Osteoblast (primary cell): Measurements from ENCODE around the gene APOC4. TPM values are rescaled to one million over a fixed set of nuclear protein-coding genes. Genes with fewer than 3 reads are reported as not detected.
A peak's percentile ranks its signal among the peaks of the same experiment; 100 is the strongest.
"Not testable (repeated sequence)": the region's sequence is repeated elsewhere in the genome, so short reads cannot be mapped to it uniquely, and the experiment has no call there.

Experiments
- DNase-seq: peaks from one replicate; pipeline ENCODE4 v3.0.0; 2011; ENCODE audit warnings: low spot score, mixed read lengths; ENCODE audit not compliant: insufficient read length; ENCODE audit errors: missing footprints
- H2AFZ ChIP-seq: 2 replicates; pipeline ENCODE4 v1.6.0; 2011; ENCODE audit warnings: mild to moderate bottlenecking, low read length
- H3K27ac ChIP-seq: 2 replicates; pipeline ENCODE4 v1.5.1; 2011; ENCODE audit warnings: mild to moderate bottlenecking, low read depth, low read length, moderate library complexity
- H3K27me3 ChIP-seq: 2 replicates; pipeline ENCODE4 v1.6.0; 2012; ENCODE audit warnings: mild to moderate bottlenecking, control low read depth, inconsistent platforms, low read length, moderate library complexity; ENCODE audit not compliant: insufficient read depth
- H3K36me3 ChIP-seq: 2 replicates; pipeline ENCODE4 v1.5.1; 2011; ENCODE audit warnings: mild to moderate bottlenecking, low read length, control low read depth, moderate library complexity; ENCODE audit not compliant: insufficient read depth
- H3K4me1 ChIP-seq: 2 replicates; pipeline ENCODE4 v1.5.1; 2011; ENCODE audit warnings: mild to moderate bottlenecking, low read length, control low read depth, moderate library complexity; ENCODE audit not compliant: insufficient read depth
- H3K4me2 ChIP-seq: 2 replicates; pipeline ENCODE4 v1.6.0; 2011; ENCODE audit warnings: mild to moderate bottlenecking, low read length; ENCODE audit not compliant: insufficient read depth
- H3K4me3 ChIP-seq: fragments of 200-600 bp; sonication (generic); 3 replicates; pipeline ENCODE4 v1.5.1; 2012; ENCODE audit warnings: mild to moderate bottlenecking, low read length, inconsistent platforms; ENCODE audit not compliant: insufficient read depth
- H3K79me2 ChIP-seq: 2 replicates; pipeline ENCODE4 v1.6.0; 2012; ENCODE audit warnings: mild to moderate bottlenecking, low read length, control low read depth, inconsistent platforms; ENCODE audit not compliant: insufficient read depth
- H3K9me3 ChIP-seq: 2 replicates; pipeline ENCODE4 v1.5.1; 2011; ENCODE audit warnings: low read depth, low read length, control low read depth
- H4K20me1 ChIP-seq: 2 replicates; pipeline ENCODE4 v1.6.0; 2012; ENCODE audit warnings: mild to moderate bottlenecking, low read length, control low read depth; ENCODE audit not compliant: insufficient read depth
- CTCF ChIP-seq: IDR thresholded peaks from 2 replicates; pipeline ENCODE4 v1.5.1; 2011; ENCODE audit warnings: mild to moderate bottlenecking, low read depth, low read length, moderate library complexity; ENCODE audit errors: extremely low read depth
- total RNA-seq: library from RNA; depleted of rRNA; stranded (reverse); fragments of >200 nt; gene quantifications from 2 replicates; pipeline ENCODE4 v1.2.3, GENCODE V29; 2012

APOC4 gene
- total RNA-seq, 1 donor = not detected

GRCh38 chr19:44912854-44913253 is 29.2 kb upstream of the APOC4 start:
- peaks cover 7% of the 10 kb centered on the region for H3K4me1 ChIP-seq
- H3K36me3 ChIP-seq = no peaks in the 10 kb centered on the region
- H3K27ac ChIP-seq = no peak overlapping the region
- H2AFZ ChIP-seq = no peak overlapping the region
- H3K4me2 ChIP-seq = no peak overlapping the region
- no peaks in the 10 kb centered on the region for H3K27me3 ChIP-seq
- H3K4me3 ChIP-seq = no peak overlapping the region
- TF ChIP-seq CTCF = no peak
- peak; percentile 32 for DNase-seq
- H4K20me1 ChIP-seq = no peaks in the 10 kb centered on the region
- no peaks in the 10 kb centered on the region for H3K9me3 ChIP-seq
- no peaks in the 10 kb centered on the region for H3K79me2 ChIP-seq

- peak; percentile 60 for DNase-seq
- H4K20me1 ChIP-seq, H3K27me3 ChIP-seq, H3K36me3 ChIP-seq, H3K27ac ChIP-seq, H3K79me2 ChIP-seq, H2AFZ ChIP-seq, H3K9me3 ChIP-seq, H3K4me3 ChIP-seq, H3K4me1 ChIP-seq: not testable (repeated sequence)
- peak overlapping the region; percentile 81 for H3K4me2 ChIP-seq
These were observed 28.3 kb upstream of the APOC4 start for GRCh38 chr19:44913512-44914432.

- H3K9me3 ChIP-seq, H3K4me1 ChIP-seq, H3K79me2 ChIP-seq, H3K27me3 ChIP-seq, H4K20me1 ChIP-seq, H3K36me3 ChIP-seq: not testable (repeated sequence)
- DNase-seq = peak; percentile 99
- Histone ChIP-seq H2AFZ (peak within 1 kb of the TSS; percentile 90), H3K4me2 (peak within 1 kb of the TSS; percentile 81), H3K4me3 (peak within 1 kb of the TSS; percentile 70), H3K27ac (peak within 1 kb of the TSS; percentile 66)
These were observed 27.4 kb upstream of the APOC4 start, which contains the start of gene APOC1 for GRCh38 chr19:44914433-44915206. Gene APOC1 (plus strand): TSS chr19:44914608. CDS start chr19:44914892, 284 bp downstream.

GRCh38 chr19:44924243-44924725 is 17.8 kb upstream of the APOC4 start:
- DNase-seq = no peak
- TF ChIP-seq CTCF = no peak
- H3K4me2 ChIP-seq = no peak overlapping the region
- no peaks in the 10 kb centered on the region for H3K9me3 ChIP-seq
- no peaks in the 10 kb centered on the region for H4K20me1 ChIP-seq
- H3K4me3 ChIP-seq = no peak overlapping the region
- H2AFZ ChIP-seq = peak overlapping the region; percentile 54
- no peaks in the 10 kb centered on the region for H3K79me2 ChIP-seq
- no peaks in the 10 kb centered on the region for H3K36me3 ChIP-seq
- no peaks in the 10 kb centered on the region for H3K27me3 ChIP-seq
- peaks cover 32% of the 10 kb centered on the region for H3K4me1 ChIP-seq
- no peak overlapping the region for H3K27ac ChIP-seq
